Measurements from ENCODE around the gene SLC7A4. TPM values are rescaled to one million over a fixed set of nuclear protein-coding genes. Genes with fewer than 3 reads are reported as not detected.

Gene SLC7A4
- total RNA-seq, 1 donor from 2014 or later, result not detected

GRCh38 chr22:21000207-21000986 is 32.0 kb downstream of the SLC7A4 start:
- peak; percentile 9 to 21 for DNase-seq (ENCODE audit: low read depth in 2 of 2)

GRCh38 chr22:20999350-21000206 is 32.8 kb downstream of the SLC7A4 start:
- DNase-seq (ENCODE audit: low read depth in 2 of 2), result no peak

GRCh38 chr22:20998411-20999336 is 33.7 kb downstream of the SLC7A4 start:
- no peak for DNase-seq (ENCODE audit: low read depth in 2 of 2)

- DNase-seq (ENCODE audit: low read depth in 2 of 2), result no peak
Observed at GRCh38 chr22:20997536-20998257, 34.7 kb downstream of the SLC7A4 start.

- no peak for DNase-seq (ENCODE audit: low read depth in 2 of 2)
Observed at GRCh38 chr22:20996598-20997535, 35.5 kb downstream of the SLC7A4 start.

DNA sequence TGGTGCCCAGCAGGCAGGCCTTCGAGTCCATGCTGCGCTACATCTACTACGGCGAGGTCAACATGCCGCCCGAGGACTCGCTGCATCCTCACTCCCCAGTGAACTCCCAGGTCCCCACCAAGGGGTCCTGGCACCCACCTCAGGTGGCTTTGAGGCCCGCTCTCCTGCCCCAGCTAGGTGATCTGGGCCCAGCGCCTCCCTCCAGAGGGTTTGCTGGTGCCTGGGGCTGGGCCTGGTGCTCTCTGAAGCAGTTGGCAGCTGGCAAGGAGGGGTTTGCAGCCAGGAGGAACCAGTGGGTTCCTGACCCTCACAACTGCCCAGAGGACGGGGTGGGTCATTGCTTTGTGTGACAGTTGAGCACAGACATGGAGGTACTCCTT is 36.3 kb downstream of the SLC7A4 start:
- no peak for DNase-seq (ENCODE audit: low read depth in 2 of 2)

GRCh38 chr22:20995329-20996030 is 36.9 kb downstream of the SLC7A4 start:
- DNase-seq (ENCODE audit: low read depth in 2 of 2), result no peak

DNA sequence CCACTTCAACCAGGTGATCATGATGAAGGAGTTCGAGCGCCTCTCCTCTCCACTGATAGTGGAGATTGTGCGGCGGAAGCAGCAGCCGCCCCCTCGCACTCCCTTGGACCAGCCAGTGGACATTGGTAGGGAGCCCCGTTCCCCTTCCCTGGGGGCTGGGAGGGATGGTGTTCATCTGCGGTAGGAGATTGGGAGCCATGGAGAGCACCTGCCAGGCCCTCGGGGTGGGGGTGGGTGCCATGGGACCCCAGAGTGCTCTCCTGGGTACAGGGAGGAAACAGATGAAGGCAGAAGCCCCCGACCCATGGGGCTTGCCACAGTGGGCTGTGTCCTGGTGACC is 37.5 kb downstream of the SLC7A4 start:
- DNase-seq (ENCODE audit: low read depth in 2 of 2), result no peak

GRCh38 chr22:20994128-20994901 is 38.0 kb downstream of the SLC7A4 start:
- DNase-seq (ENCODE audit: low read depth in 2 of 2), result no peak

DNA sequence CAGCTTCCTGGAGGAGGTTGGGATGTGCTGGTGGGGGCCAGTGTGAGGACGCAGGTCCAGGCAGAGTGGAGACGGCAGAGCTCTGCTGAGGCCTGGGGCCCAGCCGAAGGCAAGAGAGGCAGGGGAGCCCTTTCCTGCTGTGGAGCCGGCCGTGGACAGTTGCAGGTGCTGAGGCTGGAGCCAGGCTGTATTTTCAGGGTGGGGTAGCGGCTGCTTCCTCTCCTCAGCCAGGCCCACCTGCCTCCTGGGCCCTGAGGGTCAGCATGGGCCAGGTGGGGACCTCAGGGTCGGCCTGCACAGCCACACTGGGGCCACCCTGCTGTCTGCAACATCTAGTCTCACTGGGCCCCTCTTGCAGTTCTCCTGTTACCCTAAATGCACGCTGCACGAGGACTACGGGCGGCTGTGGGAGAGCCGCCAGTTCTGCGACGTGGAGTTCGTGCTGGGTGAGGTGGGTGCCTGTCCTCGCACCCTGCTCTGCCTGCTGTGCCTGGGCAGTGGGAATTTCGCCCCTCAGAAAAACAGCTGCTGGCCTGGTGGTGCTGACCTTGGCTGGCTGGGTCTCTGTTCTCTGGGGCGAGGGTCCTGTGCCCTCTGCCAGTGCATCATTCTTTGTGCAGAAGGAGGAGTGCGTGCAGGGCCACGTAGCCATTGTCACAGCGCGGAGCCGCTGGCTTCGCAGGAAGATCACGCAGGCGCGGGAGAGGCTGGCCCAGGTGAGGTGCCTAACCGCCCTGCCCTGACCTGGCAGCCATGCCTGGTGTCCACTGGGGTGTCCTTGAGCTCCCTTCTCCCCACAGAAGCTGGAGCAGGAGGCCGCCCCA is 38.8 kb downstream of the SLC7A4 start:
- no peak for DNase-seq (ENCODE audit: low read depth in 2 of 2)

DNA sequence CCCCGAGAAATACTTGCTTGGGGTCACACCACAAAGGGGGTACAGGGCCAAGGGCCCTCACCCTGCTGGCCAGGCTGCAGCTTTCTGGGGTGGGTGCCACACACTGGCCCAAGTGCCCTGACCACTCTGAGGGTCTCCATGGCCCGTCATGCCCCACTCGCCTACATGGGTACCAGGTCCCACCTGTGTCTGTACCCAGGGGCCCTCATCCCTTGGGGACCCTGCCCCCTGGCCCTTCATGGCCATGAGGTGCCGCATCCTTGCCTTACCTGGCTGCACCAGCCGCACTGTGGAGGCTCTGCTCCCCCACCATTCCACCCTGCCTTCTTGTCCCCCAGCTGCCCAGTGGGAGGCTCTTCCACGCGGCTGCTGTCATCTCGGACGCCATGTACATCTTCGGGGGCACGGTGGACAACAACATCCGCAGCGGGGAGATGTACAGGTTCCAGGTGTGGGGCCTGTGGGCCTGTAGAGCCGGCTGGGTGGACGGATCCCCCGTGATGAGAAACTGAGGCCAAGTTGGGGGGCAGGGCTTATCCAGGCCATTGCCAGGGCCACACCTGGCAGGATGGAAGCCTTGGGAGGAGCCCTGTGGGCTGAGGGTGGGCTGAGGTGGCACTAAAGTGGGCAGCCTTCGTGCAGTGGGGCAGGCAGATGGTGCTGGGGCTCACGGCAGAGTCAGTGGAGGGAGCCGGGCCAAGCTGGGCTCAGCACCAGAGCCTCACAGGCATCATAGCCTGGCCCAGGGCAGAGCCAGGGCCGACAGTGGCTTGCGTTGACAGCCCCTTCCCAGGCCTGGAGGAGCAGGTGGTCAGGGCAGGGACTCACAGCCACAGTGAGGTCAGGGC is 39.7 kb downstream of the SLC7A4 start:
- DNase-seq (ENCODE audit: low read depth in 2 of 2), result no peak

GRCh38 chr22:20992056-20992442 is 40.3 kb downstream of the SLC7A4 start:
- no peak for DNase-seq (ENCODE audit: low read depth in 2 of 2)

DNA sequence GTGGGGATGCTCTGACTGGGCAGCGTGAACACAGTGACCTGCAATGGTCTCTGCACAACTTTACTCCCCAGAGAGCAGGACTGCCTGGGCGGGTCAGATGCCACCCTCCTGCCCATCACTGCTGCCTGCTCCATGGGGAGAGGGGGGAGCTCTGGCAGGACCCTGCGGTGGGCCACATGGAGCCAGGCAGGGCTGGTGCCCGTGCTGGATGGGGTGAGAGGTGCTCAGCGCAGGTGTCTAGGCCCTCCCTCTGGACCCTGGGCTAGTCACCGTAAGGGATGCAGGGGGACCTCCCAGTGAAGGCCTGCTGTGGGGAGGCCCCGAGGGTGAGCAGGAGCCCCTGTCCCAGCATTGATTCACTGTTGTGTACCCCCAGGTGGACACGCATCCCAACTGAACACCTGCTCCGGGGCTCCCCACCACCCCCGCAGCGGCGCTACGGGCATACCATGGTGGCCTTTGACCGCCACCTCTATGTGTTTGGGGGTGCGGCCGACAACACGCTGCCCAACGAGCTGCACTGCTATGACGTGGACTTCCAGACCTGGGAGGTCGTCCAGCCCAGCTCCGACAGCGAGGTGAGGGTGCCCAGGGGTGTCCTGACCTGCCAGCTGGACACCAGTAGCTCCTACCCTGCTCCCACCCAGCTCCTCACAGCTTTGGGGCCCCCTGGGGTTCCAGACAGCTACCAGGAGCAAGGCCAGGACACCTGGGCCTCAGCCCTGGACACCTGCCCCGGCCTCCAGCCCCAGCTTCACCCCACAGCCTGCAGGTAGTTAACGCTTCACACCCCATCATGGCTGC is 40.9 kb downstream of the SLC7A4 start:
- no peak for DNase-seq (ENCODE audit: low read depth in 2 of 2)

GRCh38 chr22:20990184-20991180 is 41.9 kb downstream of the SLC7A4 start:
- DNase-seq (ENCODE audit: low read depth in 2 of 2), result no peak
